Stimulated activated naive CD8-positive, alpha-beta T cell treated with anti-CD3 and anti-CD28 coated beads, Interleukin-15, amount 100 ng/mL, for 72 hours (primary cell): Measurements from ENCODE around the gene KIF16B.
A peak's percentile ranks its signal among the peaks of the same experiment; 100 is the strongest.
"Not testable (repeated sequence)": the region's sequence is repeated elsewhere in the genome, so short reads cannot be mapped to it uniquely, and the experiment has no call there.

Source experiments
- ATAC-seq: fragments of 150-1000 bp; cut with Tn5 transposase; 2 replicates; pipeline ENCODE4 v1.10.0; 2021; ENCODE audit warnings: mild to moderate bottlenecking, moderate library complexity
- DNase-seq, 2 donors: peaks; one replicate each; pipeline ENCODE4 v3.0.0; 2021 to 2022
- H3K27ac Mint-ChIP-seq, 2 donors: one replicate each; pipeline ENCODE4 v1.8.0; 2022; ENCODE audit warnings: mild to moderate bottlenecking in 2 of 2, mixed read lengths in 2 of 2, moderate library complexity in 2 of 2
- H3K27me3 Mint-ChIP-seq: one replicate; pipeline ENCODE4 v1.8.0; 2022; ENCODE audit warnings: mixed read lengths
- H3K4me1 Mint-ChIP-seq: one replicate; pipeline ENCODE4 v1.8.0; 2022; ENCODE audit warnings: mild to moderate bottlenecking, mixed read lengths
- H3K4me3 Mint-ChIP-seq, 2 donors: one replicate each; pipeline ENCODE4 v1.8.0; 2022; ENCODE audit warnings: mild to moderate bottlenecking in 2 of 2, mixed read lengths in 2 of 2, moderate library complexity in 1 of 2
- H3K9me3 Mint-ChIP-seq, 2 donors: one replicate each; pipeline ENCODE4 v1.8.0; 2022; ENCODE audit warnings: mixed read lengths in 2 of 2

KIF16B gene

GRCh38 chr20:16270989-16271388, 302.3 kb downstream of the KIF16B start:
- no peak for ATAC-seq
- Mint-ChIP-seq H3K4me1 (no peaks in the 10 kb centered on the region), H3K9me3 (peaks cover 11 to 39% of the 10 kb centered on the region in 2 donors), H3K4me3 (no peak overlapping the region), H3K27me3 (no peaks in the 10 kb centered on the region), H3K27ac (no peak overlapping the region)
- no peak for DNase-seq

- H3K9me3 Mint-ChIP-seq = peaks cover 17 to 44% of the 10 kb centered on the region in 2 donors
- H3K27ac Mint-ChIP-seq = no peak overlapping the region
- no peaks in the 10 kb centered on the region for H3K27me3 Mint-ChIP-seq
- no peak overlapping the region for H3K4me3 Mint-ChIP-seq
- DNase-seq = no peak
- ATAC-seq = no peak
- H3K4me1 Mint-ChIP-seq = no peaks in the 10 kb centered on the region
These were observed 302.8 kb downstream of the KIF16B start for GRCh38 chr20:16270314-16270931.

DNA sequence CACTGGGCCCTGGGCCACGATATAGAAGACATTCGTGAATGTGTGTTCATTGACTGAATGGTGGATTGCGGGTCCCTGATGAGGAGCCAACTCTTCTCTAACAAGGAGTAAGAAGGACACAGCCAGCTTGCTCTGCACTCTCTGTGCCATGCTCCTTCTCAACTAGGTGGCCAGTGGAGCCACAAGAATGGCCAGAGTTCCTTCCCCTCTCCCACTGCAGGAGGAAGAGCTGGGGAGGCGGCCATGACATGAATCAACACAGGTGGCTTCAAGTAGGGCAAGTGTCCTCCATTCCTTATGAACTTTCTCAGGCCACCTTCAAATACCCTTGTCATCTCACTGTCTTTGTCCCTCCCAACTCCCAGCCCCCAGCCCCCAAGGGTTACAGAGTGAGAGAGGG, 305.7 kb downstream of the KIF16B start:
- ATAC-seq = no peak

GRCh38 chr20:16265334-16265733, 307.9 kb downstream of the KIF16B start:
- Mint-ChIP-seq H3K27me3 (peaks cover 6% of the 10 kb centered on the region), H3K27ac (no peak overlapping the region), H3K4me1 (no peaks in the 10 kb centered on the region), H3K9me3 (peaks cover 18 to 48% of the 10 kb centered on the region in 2 donors), H3K4me3 (no peak overlapping the region)
- DNase-seq (no peak), ATAC-seq (no peak)

More for the DNA sequence above, 305.7 kb downstream of the KIF16B start:
- H3K9me3 Mint-ChIP-seq = peaks cover 18 to 48% of the 10 kb centered on the region in 2 donors
- no peaks in the 10 kb centered on the region for H3K4me1 Mint-ChIP-seq
- no peak for DNase-seq
- H3K27ac Mint-ChIP-seq = no peak overlapping the region
- H3K27me3 Mint-ChIP-seq = peaks cover 6% of the 10 kb centered on the region
- H3K4me3 Mint-ChIP-seq = no peak overlapping the region

GRCh38 chr20:16263582-16263981, 309.7 kb downstream of the KIF16B start:
- no peak for ATAC-seq

DNA sequence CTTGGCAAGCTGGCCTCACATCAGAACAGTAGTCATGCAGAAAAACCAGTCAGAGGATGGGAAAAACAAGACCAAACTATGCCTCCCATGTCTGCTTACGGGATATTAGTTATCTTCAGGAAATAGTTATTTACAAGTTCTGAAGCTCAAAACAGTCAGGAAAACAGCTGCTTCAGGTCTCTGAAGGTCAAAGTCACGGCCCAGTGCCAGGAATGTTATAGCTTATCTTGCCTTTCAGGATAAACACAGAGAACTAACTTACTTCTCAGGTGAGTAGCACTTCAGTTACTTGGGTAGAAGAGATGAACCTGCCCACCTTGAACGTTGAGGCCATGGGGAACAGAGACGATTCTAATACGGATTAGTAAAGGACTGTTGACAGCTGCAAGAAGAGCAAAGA, 310.7 kb downstream of the KIF16B start:
- H3K4me3 Mint-ChIP-seq = no peak overlapping the region
- no peak for DNase-seq
- ATAC-seq = no peak
- no peak overlapping the region for H3K27ac Mint-ChIP-seq
- no peaks in the 10 kb centered on the region for H3K4me1 Mint-ChIP-seq
- peaks cover 23 to 43% of the 10 kb centered on the region in 2 donors for H3K9me3 Mint-ChIP-seq
- peaks cover 6% of the 10 kb centered on the region for H3K27me3 Mint-ChIP-seq

More at GRCh38 chr20:16263582-16263981, 309.7 kb downstream of the KIF16B start:
- no peak overlapping the region for H3K4me3 Mint-ChIP-seq
- no peak for DNase-seq
- no peak overlapping the region for H3K27ac Mint-ChIP-seq
- H3K9me3 Mint-ChIP-seq = peaks cover 18 to 38% of the 10 kb centered on the region in 2 donors
- peaks cover 6% of the 10 kb centered on the region for H3K27me3 Mint-ChIP-seq
- no peaks in the 10 kb centered on the region for H3K4me1 Mint-ChIP-seq

GRCh38 chr20:16261733-16262273, 311.4 kb downstream of the KIF16B start:
- peaks cover 6% of the 10 kb centered on the region for H3K27me3 Mint-ChIP-seq
- H3K9me3 Mint-ChIP-seq = peaks cover 18 to 39% of the 10 kb centered on the region in 2 donors
- DNase-seq (no peak), ATAC-seq (no peak)
- H3K4me3 Mint-ChIP-seq = no peak overlapping the region
- H3K27ac Mint-ChIP-seq = no peak overlapping the region
- H3K4me1 Mint-ChIP-seq = no peaks in the 10 kb centered on the region

DNA sequence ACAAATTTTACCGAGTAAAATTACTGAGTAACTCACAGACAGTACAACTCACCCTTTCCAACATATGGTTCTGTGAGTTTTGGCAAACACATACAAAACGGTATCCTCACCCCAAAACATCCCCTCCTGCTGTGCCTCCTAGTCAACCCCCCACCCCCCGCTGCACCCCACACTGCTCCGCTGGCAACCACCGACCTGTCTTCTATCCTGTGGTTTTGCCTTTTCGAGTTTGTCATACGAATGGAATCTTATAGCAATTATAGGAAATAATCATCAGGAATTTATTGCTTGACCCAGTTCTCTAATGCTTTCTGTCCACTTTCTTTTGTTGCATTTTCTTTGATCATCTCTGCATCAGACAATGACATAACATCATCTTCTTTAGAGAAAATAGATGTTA, 312.3 kb downstream of the KIF16B start:
- H3K27me3 Mint-ChIP-seq = peaks cover 6% of the 10 kb centered on the region
- no peak overlapping the region for H3K27ac Mint-ChIP-seq
- H3K4me3 Mint-ChIP-seq = no peak overlapping the region
- H3K9me3 Mint-ChIP-seq = peaks cover 11 to 30% of the 10 kb centered on the region in 2 donors
- DNase-seq = no peak
- no peak for ATAC-seq
- H3K4me1 Mint-ChIP-seq = no peaks in the 10 kb centered on the region

DNA sequence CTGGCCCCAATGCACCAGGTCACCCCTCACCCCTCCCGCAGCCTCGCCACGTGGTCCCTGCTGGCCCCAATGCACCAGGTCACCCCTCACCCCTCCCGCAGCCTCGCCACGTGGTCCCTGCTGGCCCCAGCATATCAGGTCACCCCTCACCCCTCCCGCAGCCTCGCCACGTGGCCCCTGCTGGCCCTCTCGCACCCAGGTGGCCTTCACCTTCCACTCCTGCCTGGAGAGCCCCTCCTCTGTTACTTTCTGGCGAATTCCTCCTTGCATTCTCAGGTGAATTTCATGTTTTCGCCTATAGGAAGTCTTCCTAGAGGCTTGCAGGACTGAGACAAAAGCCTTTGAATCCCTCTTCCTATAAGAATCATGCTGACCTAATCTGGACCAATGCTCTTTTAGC, 313.1 kb downstream of the KIF16B start:
- ATAC-seq = not testable (repeated sequence)

DNA sequence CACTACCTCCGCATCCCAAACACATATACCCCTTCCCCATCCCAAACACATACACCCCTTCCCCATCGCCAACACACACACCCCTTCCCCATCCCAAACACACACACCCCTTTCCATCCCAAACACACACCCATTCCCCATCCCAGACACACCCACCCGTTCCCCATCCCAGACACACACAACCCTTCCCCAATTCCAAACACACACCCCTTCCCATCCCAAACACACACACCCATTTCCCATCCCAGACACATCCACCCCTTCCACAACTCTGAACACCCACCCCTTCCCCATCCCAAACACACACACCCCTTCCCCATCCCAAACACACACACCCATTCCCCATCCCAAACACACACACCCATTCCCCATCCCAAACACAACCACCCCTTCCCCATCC, 314.5 kb downstream of the KIF16B start:
- Mint-ChIP-seq H3K27ac (no peak overlapping the region), H3K4me1 (no peaks in the 10 kb centered on the region), H3K27me3 (peaks cover 2% of the 10 kb centered on the region), H3K4me3 (no peak overlapping the region), H3K9me3 (peaks cover 5 to 15% of the 10 kb centered on the region in 2 donors)
- DNase-seq (no peak), ATAC-seq (no peak)

More for the DNA sequence above, 313.1 kb downstream of the KIF16B start:
- DNase-seq, H3K4me3 Mint-ChIP-seq, H3K27me3 Mint-ChIP-seq, H3K27ac Mint-ChIP-seq, H3K4me1 Mint-ChIP-seq: not testable (repeated sequence)
- peaks cover 5 to 23% of the 10 kb centered on the region in 2 donors for H3K9me3 Mint-ChIP-seq

DNA sequence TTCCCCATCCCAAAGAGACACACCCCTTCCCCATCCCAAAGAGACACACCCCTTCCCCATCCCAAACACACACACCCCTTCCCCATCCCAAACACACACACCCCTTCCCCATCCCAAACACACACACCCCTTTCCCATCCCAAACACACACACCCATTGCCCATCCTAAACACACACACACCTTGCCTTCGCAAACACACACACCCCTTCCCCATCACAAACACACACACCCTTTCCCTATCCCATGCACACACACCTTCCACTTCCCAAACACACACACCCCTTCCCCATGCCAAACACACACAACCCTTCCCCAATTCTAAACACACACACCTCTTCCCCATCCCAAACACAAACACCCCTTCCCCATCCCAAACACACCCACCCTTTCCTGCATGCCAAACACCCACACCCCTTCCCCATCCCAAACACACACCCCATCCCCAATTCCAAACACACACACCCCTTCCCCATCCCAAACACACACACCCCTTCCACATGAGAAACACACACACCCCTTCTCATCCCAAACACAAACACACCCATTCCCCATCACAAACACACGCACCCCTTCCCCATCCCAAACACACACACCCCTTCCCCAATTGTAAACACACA, 315.3 kb downstream of the KIF16B start:
- H3K4me3 Mint-ChIP-seq = no peak overlapping the region
- H3K9me3 Mint-ChIP-seq = peaks cover 5 to 15% of the 10 kb centered on the region in 2 donors
- peak overlapping the region in 1 of 2 donors; percentile 51 for H3K27ac Mint-ChIP-seq
- ATAC-seq = no peak
- H3K27me3 Mint-ChIP-seq = no peaks in the 10 kb centered on the region
- no peaks in the 10 kb centered on the region for H3K4me1 Mint-ChIP-seq
- no peak for DNase-seq

- H3K9me3 Mint-ChIP-seq = peaks cover 5 to 15% of the 10 kb centered on the region in 2 donors
- DNase-seq (no peak), ATAC-seq (no peak)
- no peaks in the 10 kb centered on the region for H3K27me3 Mint-ChIP-seq
- no peak overlapping the region for H3K27ac Mint-ChIP-seq
- H3K4me3 Mint-ChIP-seq = no peak overlapping the region
- no peaks in the 10 kb centered on the region for H3K4me1 Mint-ChIP-seq
These were observed 316.2 kb downstream of the KIF16B start for GRCh38 chr20:16257021-16257420.

DNA sequence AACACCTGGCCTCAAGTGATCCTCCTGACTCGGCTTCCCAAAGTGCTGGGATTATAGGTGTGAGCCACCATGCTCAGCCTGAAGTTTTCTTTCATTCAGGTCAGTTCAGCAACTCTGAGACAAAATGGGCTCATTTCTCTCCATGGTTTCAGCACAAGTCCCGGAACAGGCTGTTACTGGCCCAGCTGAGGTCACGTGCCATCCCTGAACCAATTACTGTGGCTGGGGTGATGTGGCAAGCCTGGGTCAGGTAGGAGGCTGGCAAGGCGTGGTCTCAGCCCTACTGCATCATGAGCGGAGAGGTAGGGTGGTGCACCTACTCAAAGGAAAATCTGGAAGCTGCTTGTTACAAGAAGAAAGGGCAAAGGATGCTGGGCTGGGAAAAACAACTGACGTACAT, 326.4 kb downstream of the KIF16B start:
- Mint-ChIP-seq H3K9me3 (no peaks in the 10 kb centered on the region), H3K4me1 (no peaks in the 10 kb centered on the region), H3K27ac (no peak overlapping the region), H3K27me3 (no peaks in the 10 kb centered on the region), H3K4me3 (no peak overlapping the region)
- no peak for DNase-seq
- no peak for ATAC-seq

GRCh38 chr20:16246291-16246690, 327.0 kb downstream of the KIF16B start:
- H3K4me3 Mint-ChIP-seq = no peak overlapping the region
- no peaks in the 10 kb centered on the region for H3K9me3 Mint-ChIP-seq
- H3K27me3 Mint-ChIP-seq = no peaks in the 10 kb centered on the region
- no peak for DNase-seq
- no peaks in the 10 kb centered on the region for H3K4me1 Mint-ChIP-seq
- no peak for ATAC-seq
- no peak overlapping the region for H3K27ac Mint-ChIP-seq

DNA sequence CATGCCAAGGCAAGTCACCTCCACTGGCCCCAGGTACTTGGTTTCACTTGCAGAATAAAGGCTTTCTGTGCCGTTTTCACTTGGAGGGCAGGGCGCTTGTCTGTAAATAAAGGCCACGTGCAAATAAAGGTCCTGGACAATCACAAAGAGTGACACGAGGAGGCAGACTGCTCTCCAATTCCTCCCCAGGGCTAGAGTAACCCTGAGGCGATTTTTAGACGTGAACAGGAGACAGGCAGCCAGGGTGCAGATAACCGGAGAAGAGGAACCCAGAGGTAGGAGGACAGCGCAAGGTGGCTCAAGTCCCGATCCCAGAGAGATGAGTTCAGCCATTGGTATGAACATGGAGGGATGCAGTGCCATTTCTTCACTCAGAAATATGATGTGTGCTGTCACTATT, 327.4 kb downstream of the KIF16B start:
- no peak overlapping the region for H3K27ac Mint-ChIP-seq
- no peak for ATAC-seq
- no peaks in the 10 kb centered on the region for H3K27me3 Mint-ChIP-seq
- no peak for DNase-seq
- no peaks in the 10 kb centered on the region for H3K4me1 Mint-ChIP-seq
- no peak overlapping the region for H3K4me3 Mint-ChIP-seq
- H3K9me3 Mint-ChIP-seq = peaks cover 0 to under 1% of the 10 kb centered on the region in 2 donors

DNA sequence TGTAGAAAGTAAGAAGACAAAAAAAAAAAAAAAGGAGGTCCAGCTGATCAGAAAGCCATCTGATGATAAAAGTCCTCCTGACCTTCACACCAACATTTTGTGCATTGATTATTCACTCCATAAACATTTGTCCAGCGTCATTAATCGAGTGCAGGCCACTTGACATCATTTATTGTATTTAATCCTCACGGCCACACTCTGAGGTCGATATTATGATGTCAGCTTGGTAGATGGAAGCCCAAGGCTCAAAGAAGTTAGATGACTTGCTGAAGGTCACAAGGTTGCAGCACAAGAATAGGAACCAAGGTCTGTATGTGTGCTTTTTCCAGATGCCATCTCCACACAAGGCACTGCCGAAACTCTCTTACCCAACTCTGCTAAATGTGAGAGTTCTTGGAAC, 328.4 kb downstream of the KIF16B start:
- Mint-ChIP-seq H3K27ac (no peak overlapping the region), H3K9me3 (peaks cover 7 to 10% of the 10 kb centered on the region in 2 donors), H3K4me3 (no peak overlapping the region), H3K4me1 (no peaks in the 10 kb centered on the region), H3K27me3 (no peaks in the 10 kb centered on the region)
- no peak for ATAC-seq
- no peak for DNase-seq
